ENCODE results near the gene REV3L.
"Not testable (repeated sequence)": the region's sequence is repeated elsewhere in the genome, so short reads cannot be mapped to it uniquely, and the experiment has no call there.

The REV3L gene

DNA sequence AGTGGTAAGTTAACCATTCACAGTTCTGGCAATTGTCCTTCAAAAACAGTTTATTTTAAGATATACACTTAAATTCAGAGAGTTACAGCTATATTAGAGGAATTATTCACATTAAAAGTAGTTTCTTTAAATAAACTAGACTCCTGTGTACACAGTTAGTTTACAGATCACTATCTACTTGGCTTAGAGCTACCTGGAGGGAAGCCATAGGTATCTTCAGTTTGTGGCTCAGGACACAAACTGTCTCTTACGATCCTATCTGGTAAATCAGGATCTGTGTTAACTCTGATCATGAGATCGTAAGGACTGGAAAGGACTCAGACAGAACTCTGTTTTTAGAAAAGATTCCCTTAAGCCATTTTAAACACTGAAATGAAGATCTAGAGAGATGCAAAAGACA is 160.9 kb downstream of the REV3L start:
- DNase-seq (ENCODE audit: insufficient read length, low spot score) (no peak), FAIRE-seq (no peak)

DNA sequence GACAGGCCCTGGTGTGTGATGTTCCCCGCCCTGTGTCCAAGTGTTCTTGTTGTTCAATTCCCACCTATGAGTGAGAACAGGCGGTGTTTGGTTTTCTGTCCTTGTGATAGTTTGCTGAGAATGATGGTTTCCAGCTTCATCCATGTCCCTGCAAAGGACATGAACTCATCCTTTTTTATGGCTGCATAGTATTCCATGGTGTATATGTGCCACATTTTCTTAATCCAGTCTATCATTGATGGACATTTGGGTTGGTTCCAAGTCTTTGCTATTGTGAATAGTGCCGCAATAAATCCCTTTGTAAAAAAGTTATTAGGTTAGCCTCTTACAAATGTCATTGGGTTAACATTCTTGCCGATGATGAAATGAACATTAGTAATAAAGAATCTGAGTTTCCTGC is 175.1 kb downstream of the REV3L start:
- not testable (repeated sequence) for DNase-seq (ENCODE audit: insufficient read length, low spot score); FAIRE-seq

GRCh38 chr6:111307275-111307858 is 175.7 kb downstream of the REV3L start:
- DNase-seq (ENCODE audit: insufficient read length, low spot score) (no peak), FAIRE-seq (no peak)

GRCh38 chr6:111306104-111306888 is 176.7 kb downstream of the REV3L start:
- no peak for DNase-seq (ENCODE audit: insufficient read length, low spot score)
- FAIRE-seq: no peak

GRCh38 chr6:111301946-111302345 is 181.1 kb downstream of the REV3L start:
- DNase-seq (ENCODE audit: insufficient read length, low spot score) (no peak), FAIRE-seq (no peak)

- DNase-seq (ENCODE audit: insufficient read length, low spot score): not testable (repeated sequence)
These were observed 181.8 kb downstream of the REV3L start for GRCh38 chr6:111300938-111301800.

GRCh38 chr6:111297776-111298175 is 185.2 kb downstream of the REV3L start:
- no peak for FAIRE-seq

More at GRCh38 chr6:111300938-111301800, 181.8 kb downstream of the REV3L start:
- not testable (repeated sequence) for FAIRE-seq

GRCh38 chr6:111294374-111294967 is 188.5 kb downstream of the REV3L start:
- DNase-seq (ENCODE audit: insufficient read length, low spot score) (no peak), FAIRE-seq (no peak)

More at GRCh38 chr6:111297776-111298175, 185.2 kb downstream of the REV3L start:
- no peak for DNase-seq (ENCODE audit: insufficient read length, low spot score)

DNA sequence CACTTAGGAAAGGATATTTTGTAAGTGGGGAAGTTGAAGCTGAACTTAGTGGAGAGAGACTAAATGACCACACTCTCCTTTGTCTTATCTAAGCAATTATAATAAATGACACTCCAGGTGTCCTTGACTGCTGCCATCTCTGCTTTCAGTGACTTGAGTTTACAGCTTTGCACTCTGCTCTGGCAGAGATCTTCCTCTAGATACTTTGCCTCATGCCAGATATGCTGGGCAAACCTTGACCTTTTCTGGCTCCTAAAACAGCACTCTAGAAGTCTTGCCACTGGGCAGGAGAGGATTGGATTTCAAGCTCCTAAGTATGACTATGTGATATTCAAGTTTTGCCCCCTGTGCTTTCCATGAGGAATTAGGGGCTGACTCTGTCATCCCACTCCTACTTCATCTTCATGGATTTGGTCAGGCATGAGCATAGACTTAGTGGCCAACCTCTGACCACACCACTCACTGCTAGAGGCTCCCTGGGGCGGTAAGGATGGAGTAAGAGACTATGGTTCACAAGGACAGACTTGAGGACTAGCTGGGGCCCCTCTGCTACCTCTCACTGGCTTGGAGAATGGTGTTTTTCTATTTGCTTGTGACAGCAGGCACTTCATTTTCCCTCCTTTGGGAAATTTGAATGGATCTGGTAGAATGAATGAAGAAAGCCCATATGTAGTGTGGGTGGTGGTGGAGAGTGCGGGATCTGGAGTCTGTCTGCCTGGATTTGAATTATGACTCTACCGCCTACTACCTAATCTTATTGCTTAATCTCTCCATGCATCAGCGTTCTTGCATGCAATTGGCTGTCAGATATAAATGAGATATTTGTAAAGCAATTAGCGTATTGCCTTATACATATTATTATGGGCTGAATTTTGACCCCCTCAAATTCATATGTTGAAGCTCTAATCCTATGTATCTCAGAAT is 191.4 kb downstream of the REV3L start:
- FAIRE-seq (no peak), DNase-seq (ENCODE audit: insufficient read length, low spot score) (no peak)

GRCh38 chr6:111290689-111291335 is 192.2 kb downstream of the REV3L start:
- DNase-seq (ENCODE audit: insufficient read length, low spot score); FAIRE-seq: not testable (repeated sequence)

DNA sequence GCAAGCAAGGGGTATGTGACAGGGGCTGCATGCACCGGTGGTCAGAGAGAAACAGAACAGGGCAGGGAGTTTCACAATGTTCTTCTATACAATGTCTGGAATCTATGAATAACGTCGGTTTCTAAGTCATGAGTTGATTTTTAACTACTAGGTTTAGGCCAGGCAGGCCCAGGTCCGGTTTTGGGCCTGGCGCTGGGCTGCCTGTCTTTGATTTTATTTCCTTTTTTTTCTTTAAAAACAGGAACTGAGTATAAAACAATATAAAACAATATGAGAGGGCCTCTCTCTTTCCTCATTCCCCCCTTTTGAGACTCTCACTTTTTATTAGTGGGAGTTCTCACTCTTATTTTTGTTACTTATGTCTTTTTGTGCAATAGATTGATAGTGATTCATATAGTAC is 198.7 kb downstream of the REV3L start:
- not testable (repeated sequence) for FAIRE-seq; DNase-seq (ENCODE audit: insufficient read length, low spot score)

- FAIRE-seq: no peak
- no peak for DNase-seq (ENCODE audit: insufficient read length, low spot score)
These were observed 199.3 kb downstream of the REV3L start for GRCh38 chr6:111283707-111284106.

DNA sequence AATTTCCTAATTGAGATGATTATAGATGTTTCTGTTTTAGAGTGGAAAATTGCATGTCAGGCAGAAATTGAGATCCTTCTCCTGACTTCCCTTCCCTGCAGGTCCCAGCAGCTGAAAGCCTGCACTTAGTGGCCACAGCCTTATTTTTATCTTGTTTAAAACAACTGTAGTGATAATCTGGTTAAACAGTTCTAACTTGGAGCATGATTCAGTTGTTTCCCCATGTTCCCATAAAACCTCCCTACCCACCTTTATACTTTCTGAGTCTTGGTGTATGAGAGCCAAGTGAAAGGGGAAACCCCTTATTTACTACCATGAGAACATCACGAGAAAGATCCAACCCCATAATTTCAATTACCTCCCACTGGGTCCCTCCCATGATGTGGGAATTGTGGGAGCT is 200.5 kb downstream of the REV3L start:
- FAIRE-seq (no peak), DNase-seq (ENCODE audit: insufficient read length, low spot score) (no peak)

DNA sequence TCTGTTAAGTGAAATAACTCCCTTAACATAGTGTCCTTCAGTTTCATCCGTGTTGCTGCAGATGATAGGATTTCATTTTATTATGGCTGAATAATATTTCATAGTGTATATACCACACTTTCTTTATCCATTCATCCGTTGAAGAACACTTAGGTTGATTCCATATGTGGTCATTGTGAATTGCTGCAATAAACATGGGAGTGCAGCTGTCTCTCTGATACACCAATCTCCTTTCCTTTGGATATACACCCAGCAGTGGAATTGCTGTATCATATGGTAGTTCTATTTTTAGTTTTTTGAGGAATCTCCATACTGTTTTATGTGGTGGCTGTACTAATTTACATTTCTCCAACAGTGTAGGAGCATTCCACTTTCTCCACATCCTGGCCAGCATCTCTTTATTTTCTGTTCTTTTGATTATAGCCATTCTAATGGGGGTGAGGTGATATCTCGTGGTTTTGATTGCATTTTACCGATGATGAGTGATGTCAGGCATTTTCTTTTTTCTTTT is 202.5 kb downstream of the REV3L start:
- no peak for DNase-seq (ENCODE audit: insufficient read length, low spot score)
- FAIRE-seq: no peak

- no peak for FAIRE-seq
- no peak for DNase-seq (ENCODE audit: insufficient read length, low spot score)
These were observed 204.3 kb downstream of the REV3L start for GRCh38 chr6:111278731-111279130.

DNA sequence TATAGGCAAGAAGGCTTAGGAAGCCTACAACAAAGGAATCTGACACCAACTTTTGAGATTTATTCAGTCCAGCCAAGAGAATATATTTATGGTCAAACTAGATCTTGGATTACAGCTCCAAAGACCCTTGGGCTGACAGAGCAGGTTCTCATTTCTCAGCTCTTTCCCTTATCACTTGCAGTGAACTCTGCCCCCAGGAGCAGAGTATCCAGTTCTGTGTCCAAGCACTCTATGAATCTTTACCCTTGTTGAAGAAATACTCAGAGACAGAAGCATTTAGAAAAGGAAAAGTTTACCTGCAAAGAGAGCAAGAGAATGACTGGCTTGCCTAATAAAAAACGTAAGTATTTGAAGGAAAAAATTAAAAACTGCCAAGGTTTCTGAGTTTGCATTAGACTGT is 205.2 kb downstream of the REV3L start:
- DNase-seq (ENCODE audit: insufficient read length, low spot score) (no peak), FAIRE-seq (no peak)

DNA sequence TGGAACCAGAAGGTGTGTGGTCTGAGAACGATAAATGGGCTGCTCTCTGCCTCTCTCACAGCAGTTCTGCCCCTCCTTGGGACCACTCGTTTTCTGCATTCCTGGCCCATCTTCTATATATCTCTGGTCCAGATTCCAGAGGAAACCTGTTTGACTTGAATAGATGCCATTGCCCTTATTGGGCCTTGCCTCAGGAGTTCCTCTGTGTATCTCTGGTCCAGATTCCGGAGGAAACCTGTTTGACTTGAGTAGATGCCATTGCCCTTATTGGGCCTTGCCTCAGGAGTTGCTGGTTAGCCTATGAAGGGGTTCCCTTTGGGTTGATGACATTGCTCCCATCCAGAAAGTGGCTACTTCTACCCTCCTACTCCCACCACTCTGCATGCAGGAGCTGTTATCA is 206.3 kb downstream of the REV3L start:
- no peak for DNase-seq (ENCODE audit: insufficient read length, low spot score)
- no peak for FAIRE-seq

DNA sequence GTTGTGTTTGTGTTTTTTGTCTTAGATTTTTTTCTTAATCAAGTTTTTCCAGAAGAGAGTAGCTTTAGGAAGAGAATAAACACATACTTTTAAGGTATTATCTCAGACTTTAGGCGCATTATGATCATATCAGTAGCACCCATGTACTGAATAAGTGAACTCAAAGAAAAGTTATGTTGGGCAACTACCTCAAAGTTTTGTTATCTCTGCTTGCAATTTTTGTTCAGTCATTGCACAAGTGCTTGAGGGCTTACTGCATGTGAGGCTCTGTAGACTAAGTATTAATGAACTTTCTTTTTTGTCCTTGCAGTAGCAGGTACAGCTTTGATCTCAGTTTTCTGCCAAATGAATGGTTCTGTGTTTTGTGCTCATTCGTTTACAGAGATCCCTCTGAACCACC is 206.7 kb downstream of the REV3L start:
- FAIRE-seq: no peak
- DNase-seq (ENCODE audit: insufficient read length, low spot score): no peak

- DNase-seq (ENCODE audit: insufficient read length, low spot score): no peak
- FAIRE-seq: no peak
These were observed 208.3 kb downstream of the REV3L start for GRCh38 chr6:111274593-111275217.

Data from HTR-8/SVneo (cell line).